Activated CD4-positive, alpha-beta T cell treated with anti-CD3 and anti-CD28 coated beads, Interleukin-2, amount 10 ng/mL, durations not matched to agents 24 days and 14 days (primary cell): Measurements from ENCODE around the gene SEC24D. TPM values are rescaled to one million over a fixed set of nuclear protein-coding genes. Genes with fewer than 3 reads are reported as not detected.

Experiments used
- DNase-seq: peaks from one replicate; pipeline ENCODE4 v3.0.0; 2022
- H3K27ac Mint-ChIP-seq: one replicate; pipeline ENCODE4 v1.8.0; 2022; ENCODE audit warnings: mild to moderate bottlenecking, mixed read lengths
- H3K27me3 Mint-ChIP-seq: one replicate; pipeline ENCODE4 v1.8.0; 2022; ENCODE audit warnings: mixed read lengths
- H3K36me3 Mint-ChIP-seq: one replicate; pipeline ENCODE4 v1.8.0; 2022; ENCODE audit warnings: low read depth, mild to moderate bottlenecking, mixed read lengths
- H3K4me1 Mint-ChIP-seq: one replicate; pipeline ENCODE4 v1.8.0; 2021; ENCODE audit warnings: mixed read lengths
- H3K4me3 Mint-ChIP-seq: one replicate; pipeline ENCODE4 v1.8.0; 2022; ENCODE audit warnings: mild to moderate bottlenecking, moderate library complexity, mixed read lengths
- H3K9me3 Mint-ChIP-seq: one replicate; pipeline ENCODE4 v1.8.0; 2021; ENCODE audit warnings: mixed read lengths
- intact Hi-C: fragments of 100-400 bp; cut with micrococcal nuclease; formaldehyde crosslinking; loops from one replicate; pipeline ENCODE4 v1.15.1; 2023
- total RNA-seq: library from RNA; stranded (reverse); gene quantifications from 2 replicates; pipeline ENCODE4 v1.2.3, GENCODE V29; 2022

SEC24D gene
- total RNA-seq, 1 donor from 2014 or later, result 43.9 TPM

DNA sequence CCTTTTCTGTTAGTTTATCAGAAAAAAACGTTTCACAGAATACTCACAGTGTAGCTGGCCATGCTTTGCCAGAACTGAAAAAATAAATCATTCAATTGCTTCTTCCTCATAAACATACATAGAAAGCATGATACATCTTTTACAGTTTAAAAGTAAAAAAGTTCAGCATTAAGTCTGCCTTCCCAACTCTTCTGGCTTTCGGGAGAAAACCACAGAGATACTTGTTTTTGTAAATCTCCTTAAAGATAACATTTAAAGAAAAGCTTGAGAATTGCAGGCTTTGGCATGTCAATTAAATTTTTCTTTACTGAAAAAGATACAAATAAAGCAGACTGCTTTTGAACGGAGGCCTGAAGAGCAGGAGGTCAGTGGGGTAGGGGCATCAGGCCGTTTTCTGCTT, 66.8 kb downstream of the SEC24D start:
- peaks cover 22% of the 10 kb centered on the region for H3K36me3 Mint-ChIP-seq
- intact Hi-C loops, result no loop called here

DNA sequence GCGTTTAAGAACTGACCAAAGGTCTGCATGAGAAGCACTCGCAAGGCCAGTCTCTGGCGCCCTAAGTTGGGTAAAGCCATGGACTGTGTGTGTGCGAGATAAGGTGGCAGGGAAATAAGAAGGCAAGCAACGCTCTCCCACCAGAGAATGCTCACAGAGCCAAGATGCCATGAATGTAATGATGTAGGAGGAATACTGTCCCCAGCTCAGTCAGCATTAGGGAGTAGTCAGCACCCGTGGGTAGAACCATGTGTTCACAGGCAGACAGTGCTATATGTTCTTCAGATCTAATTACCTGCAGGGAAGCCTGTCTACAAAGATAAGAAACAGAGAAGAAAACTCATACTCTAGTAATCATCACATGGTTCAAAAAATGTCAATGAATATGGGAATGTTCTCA, 68.8 kb downstream of the SEC24D start:
- Mint-ChIP-seq H3K4me3 (no peak overlapping the region), H3K4me1 (no peaks in the 10 kb centered on the region), H3K27ac (no peak overlapping the region), H3K9me3 (no peaks in the 10 kb centered on the region), H3K27me3 (no peaks in the 10 kb centered on the region), H3K36me3 (peaks cover 29% of the 10 kb centered on the region)
- no peak for DNase-seq
- intact Hi-C loops, result no loop called here

More for the DNA sequence above, 66.8 kb downstream of the SEC24D start:
- no peaks in the 10 kb centered on the region for H3K9me3 Mint-ChIP-seq
- no peak overlapping the region for H3K4me3 Mint-ChIP-seq
- H3K4me1 Mint-ChIP-seq, result no peaks in the 10 kb centered on the region
- no peaks in the 10 kb centered on the region for H3K27me3 Mint-ChIP-seq
- H3K27ac Mint-ChIP-seq, result no peak overlapping the region
- DNase-seq, result no peak

DNA sequence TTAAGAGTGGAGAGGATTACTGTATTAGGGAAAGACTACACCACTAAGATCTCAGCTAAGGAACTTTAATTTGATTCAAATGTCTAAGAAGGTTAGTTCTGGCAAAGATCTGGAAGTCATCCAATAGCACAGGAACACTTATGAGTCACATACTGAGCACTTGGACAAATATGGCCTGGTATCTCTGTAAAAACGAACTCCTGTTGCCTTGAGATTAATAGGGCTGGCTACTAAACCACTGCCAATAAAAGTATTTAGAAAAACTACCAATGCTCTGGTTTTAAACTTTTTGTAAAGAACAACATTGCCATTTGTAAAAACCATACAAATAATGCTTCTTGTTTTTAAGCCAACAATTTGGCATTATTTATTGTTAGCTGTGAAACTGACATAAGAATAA, 70.5 kb downstream of the SEC24D start:
- Mint-ChIP-seq H3K4me3 (no peak overlapping the region), H3K36me3 (peaks cover 33% of the 10 kb centered on the region), H3K4me1 (no peaks in the 10 kb centered on the region), H3K27ac (no peak overlapping the region), H3K27me3 (no peaks in the 10 kb centered on the region), H3K9me3 (no peaks in the 10 kb centered on the region)
- DNase-seq, result no peak
- intact Hi-C loops, result no loop called here

DNA sequence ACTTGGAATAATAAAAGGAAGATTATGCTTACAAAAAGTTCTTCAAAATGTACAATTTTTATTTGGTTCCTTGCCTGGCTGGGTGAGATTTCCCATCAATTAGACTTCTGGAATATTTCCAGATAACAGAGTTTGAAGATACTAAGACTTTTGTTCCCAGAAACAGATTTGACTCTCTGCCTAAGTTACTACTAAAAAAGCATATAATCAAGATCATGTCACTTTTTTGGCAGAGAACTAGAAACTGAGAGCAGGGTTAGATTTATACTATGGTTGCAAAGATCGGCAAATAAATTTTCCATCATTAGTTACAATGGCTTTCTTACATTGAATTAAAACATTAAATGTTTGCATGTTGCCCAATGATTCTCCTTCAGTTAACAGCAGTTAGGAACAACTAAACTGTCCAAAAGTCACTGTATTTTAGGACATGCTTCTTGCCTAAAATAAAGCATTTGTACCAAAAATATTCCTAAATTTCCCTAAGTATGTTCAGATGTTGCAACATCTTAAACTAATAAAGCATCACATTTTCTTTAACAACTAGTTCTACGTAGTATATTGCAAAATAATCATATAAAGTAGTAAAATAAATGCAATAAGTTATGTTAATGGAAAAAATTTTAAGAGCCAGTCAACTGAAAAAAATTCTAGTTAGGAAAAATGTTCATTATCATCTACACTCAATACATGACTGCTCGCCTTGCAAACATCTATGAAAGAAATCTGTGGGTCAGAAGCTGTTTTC, 73.0 kb downstream of the SEC24D start:
- intact Hi-C loops, result no loop called here
- Mint-ChIP-seq H3K36me3 (peaks cover 31% of the 10 kb centered on the region), H3K27ac (no peak overlapping the region), H3K27me3 (no peaks in the 10 kb centered on the region), H3K4me1 (peaks cover 3% of the 10 kb centered on the region), H3K4me3 (no peak overlapping the region), H3K9me3 (no peaks in the 10 kb centered on the region)
- DNase-seq, result no peak

DNA sequence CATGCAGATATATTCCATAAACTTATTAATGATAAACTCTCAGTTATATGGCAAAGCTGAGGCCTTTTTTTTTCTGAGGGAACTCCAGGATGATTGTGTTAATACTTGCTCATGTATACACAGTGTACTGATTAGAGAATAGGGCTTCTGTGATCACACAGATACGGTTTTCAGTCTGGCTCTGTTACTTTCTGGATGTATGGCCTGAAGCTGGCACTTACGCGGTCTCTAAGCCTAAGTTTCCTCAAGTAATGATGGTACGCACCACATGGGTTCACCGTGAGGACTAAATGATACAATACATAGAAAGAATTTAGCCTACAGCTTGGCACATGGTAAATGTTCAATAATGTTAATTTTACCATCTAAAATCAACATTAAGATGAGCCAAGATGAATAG, 73.8 kb downstream of the SEC24D start:
- Mint-ChIP-seq H3K27me3 (no peaks in the 10 kb centered on the region), H3K4me1 (peaks cover 3% of the 10 kb centered on the region), H3K4me3 (no peak overlapping the region), H3K36me3 (peaks cover 32% of the 10 kb centered on the region), H3K27ac (no peak overlapping the region), H3K9me3 (no peaks in the 10 kb centered on the region)
- intact Hi-C loops, result no loop called here
- DNase-seq, result no peak

DNA sequence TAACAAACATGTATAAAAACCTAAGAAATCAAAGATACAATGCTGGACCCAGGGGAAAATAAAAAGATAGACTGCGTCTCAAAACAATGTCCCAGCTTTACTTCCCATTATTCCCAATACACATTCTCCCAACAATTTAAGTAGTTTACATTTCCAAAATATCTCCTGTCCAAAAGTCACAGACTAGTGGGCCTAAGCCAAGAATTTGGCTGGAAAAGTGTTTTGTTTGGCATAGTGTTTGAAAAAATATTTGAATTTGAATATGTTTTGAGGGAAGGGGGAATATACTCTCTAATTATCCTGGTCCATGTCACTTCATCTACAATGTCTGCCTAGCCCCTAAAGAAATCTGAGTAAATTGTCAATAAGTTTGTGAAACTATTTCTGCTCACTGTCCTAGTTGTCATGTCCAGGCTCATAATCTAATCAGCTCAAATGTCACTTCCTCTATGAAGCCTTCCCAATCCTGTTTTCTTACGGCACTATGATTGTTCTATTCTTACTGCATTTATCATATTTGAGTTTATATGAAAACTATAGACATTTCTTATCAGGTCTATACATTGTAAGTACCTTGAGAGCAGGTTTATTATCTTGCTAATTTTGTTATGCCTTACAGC, 74.4 kb downstream of the SEC24D start:
- no peaks in the 10 kb centered on the region for H3K9me3 Mint-ChIP-seq
- intact Hi-C loops, result no loop called here
- no peak overlapping the region for H3K4me3 Mint-ChIP-seq
- H3K27me3 Mint-ChIP-seq, result no peaks in the 10 kb centered on the region
- H3K27ac Mint-ChIP-seq, result no peak overlapping the region
- DNase-seq, result no peak
- H3K4me1 Mint-ChIP-seq, result peaks cover 3% of the 10 kb centered on the region
- H3K36me3 Mint-ChIP-seq, result peaks cover 27% of the 10 kb centered on the region

DNA sequence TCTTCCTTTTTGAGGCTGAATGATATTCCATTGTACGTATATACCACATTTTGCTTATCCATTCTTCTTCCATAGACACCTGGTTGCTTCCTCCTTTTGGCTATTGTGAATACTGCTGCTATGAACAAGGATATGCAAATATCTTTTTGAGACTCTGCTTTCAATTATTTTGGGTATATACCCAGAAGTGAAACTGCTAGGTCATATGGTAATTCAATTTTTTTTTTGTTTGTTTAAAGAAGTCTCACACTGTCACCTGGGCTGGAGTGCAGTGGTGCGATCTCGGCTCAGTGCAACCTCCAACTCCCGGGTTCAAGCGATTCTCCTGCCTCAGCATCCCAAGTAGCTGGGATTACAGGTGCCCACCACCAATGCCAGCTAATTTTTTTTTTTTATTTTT, 75.4 kb downstream of the SEC24D start:
- H3K36me3 Mint-ChIP-seq, result peaks cover 28% of the 10 kb centered on the region
- intact Hi-C loops, result no loop called here

DNA sequence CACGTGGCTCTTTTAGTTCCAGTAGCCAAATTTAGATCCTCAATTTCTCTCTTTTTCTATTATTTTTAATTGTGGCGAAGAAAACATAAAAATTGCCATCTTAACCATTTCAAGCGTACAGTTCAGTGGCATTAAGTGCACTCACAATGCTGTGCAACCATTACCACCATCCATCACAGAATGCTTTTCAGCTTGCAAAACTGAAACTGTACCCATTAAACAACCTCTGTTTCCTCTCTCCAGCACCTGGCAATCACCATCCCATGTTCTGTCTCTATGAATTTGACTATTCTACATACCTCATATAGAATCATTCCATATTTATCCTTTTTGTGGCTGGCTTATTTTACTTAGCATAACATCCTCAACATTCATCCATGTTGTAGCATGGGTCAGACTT, 75.8 kb downstream of the SEC24D start:
- no peak for DNase-seq
- H3K36me3 Mint-ChIP-seq, result peaks cover 28% of the 10 kb centered on the region
- no peak overlapping the region for H3K27ac Mint-ChIP-seq
- intact Hi-C loops, result no loop called here
- no peak overlapping the region for H3K4me3 Mint-ChIP-seq
- no peaks in the 10 kb centered on the region for H3K27me3 Mint-ChIP-seq
- peaks cover 3% of the 10 kb centered on the region for H3K4me1 Mint-ChIP-seq
- no peaks in the 10 kb centered on the region for H3K9me3 Mint-ChIP-seq

More for the DNA sequence above, 75.4 kb downstream of the SEC24D start:
- Mint-ChIP-seq H3K4me3 (no peak overlapping the region), H3K27ac (no peak overlapping the region), H3K9me3 (no peaks in the 10 kb centered on the region), H3K27me3 (no peaks in the 10 kb centered on the region), H3K4me1 (peaks cover 3% of the 10 kb centered on the region)
- no peak for DNase-seq

DNA sequence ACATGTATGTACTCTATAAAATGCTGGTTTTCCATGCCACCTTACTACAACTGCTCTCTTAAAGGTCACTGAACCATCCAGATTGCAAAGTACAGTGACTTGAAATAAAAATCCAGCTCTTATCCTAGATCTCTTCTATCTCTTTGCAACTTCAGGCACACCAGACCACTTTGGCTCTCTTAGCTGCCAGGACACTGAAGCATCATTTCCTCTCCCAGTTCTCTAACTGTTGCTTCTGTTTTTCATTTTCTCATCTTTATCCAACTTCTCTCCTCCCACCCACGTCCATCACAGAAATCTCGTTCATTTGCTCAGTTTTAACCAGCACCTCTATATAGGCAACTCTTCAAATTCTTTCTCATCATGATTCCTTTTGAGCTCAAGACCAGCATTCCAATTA, 76.4 kb downstream of the SEC24D start:
- Mint-ChIP-seq H3K9me3 (no peaks in the 10 kb centered on the region), H3K27ac (no peak overlapping the region), H3K36me3 (peaks cover 27% of the 10 kb centered on the region), H3K4me3 (no peak overlapping the region), H3K4me1 (peaks cover 3% of the 10 kb centered on the region), H3K27me3 (no peaks in the 10 kb centered on the region)
- intact Hi-C loops, result no loop called here
- no peak for DNase-seq

DNA sequence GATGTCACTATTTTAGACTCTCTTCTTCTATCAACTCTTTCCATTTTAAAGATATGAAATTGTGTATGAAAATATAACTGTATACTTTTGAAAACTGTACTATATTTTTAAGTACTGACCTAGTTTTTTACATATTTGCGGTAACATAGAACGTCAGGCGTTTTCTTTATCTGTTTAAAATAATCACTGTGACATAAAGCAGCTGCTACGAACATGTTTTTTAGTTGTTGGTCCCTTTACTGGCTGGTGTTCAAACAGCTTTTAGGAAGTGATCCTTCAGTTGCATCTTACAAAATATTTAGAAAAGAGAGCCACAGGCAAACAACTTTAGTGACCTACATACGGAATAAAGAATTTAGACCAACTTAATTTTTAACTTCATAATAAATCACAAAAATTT, 77.6 kb downstream of the SEC24D start:
- Mint-ChIP-seq H3K36me3 (peaks cover 20% of the 10 kb centered on the region), H3K27me3 (no peaks in the 10 kb centered on the region), H3K27ac (no peak overlapping the region), H3K4me3 (no peak overlapping the region), H3K4me1 (peaks cover 3% of the 10 kb centered on the region), H3K9me3 (no peaks in the 10 kb centered on the region)
- no peak for DNase-seq
- intact Hi-C loops, result no loop called here

DNA sequence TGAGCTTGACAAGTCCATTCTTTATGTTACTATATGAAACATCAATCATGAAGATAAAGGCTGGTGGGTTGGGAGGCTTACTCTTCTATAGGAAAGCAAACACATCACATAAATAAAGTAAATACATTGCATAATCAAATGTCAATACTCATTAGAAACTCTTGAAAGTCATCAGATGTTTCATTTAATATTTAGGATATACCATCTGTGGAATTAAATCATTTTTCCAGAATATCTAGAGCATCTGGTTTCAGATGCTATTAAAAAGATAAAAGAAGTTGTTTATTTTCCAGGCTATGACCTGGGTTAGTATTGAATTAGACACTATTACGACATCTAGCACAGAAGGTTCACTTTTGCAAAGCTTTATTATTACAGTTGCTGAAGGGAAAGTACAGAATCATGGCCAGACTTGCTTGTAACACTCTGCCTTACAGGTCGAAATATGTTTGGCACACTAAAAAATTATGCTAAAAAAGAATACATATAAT, 78.1 kb downstream of the SEC24D start:
- Mint-ChIP-seq H3K27me3 (no peaks in the 10 kb centered on the region), H3K9me3 (no peaks in the 10 kb centered on the region), H3K27ac (no peak overlapping the region), H3K4me3 (no peak overlapping the region), H3K36me3 (peaks cover 20% of the 10 kb centered on the region), H3K4me1 (peaks cover 3% of the 10 kb centered on the region)
- intact Hi-C loops, result no loop called here
- no peak for DNase-seq

DNA sequence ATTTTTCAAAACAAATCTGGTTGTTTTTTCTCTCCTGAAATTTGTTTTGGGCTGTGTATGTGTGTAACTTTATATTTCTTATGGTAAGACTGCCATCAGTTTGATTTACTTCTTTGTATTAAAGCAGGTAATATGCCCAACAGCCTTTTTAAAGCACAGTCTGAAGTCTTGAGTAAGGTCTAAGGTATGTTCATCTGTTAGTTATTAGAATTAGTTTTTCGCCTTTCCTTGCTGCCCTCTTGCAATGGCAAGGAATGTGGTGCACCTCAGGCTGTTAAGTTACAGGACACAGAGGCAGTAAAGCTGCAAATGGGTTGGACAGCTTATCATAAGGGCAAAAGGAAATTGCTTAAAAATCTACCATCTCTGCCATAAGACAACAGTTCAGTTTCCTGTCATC, 79.0 kb downstream of the SEC24D start:
- Mint-ChIP-seq H3K4me1 (peaks cover 3% of the 10 kb centered on the region), H3K9me3 (no peaks in the 10 kb centered on the region), H3K27me3 (no peaks in the 10 kb centered on the region), H3K4me3 (no peak overlapping the region), H3K36me3 (peaks cover 20% of the 10 kb centered on the region), H3K27ac (no peak overlapping the region)
- no peak for DNase-seq
- intact Hi-C loops, result no loop called here

DNA sequence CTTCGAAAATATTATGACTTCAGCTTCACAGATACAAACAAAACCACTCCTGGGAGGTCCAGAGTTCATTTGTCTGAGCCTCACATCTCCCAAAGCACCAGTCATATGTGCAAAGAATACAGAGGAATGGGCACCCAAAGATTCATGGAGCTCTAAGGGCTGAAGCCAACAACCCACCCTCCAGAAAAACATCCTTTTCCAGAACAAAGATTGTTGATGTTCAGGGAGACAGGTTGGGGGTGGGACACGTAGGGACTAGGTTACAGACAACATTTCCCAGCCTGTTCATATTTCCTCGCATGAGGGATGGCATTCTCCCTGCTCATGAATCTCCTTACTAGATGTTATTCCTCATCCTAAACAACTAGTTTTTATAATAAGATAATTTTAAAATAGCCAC, 79.5 kb downstream of the SEC24D start:
- Mint-ChIP-seq H3K36me3 (peaks cover 23% of the 10 kb centered on the region), H3K4me1 (peaks cover 3% of the 10 kb centered on the region), H3K27ac (no peak overlapping the region), H3K4me3 (no peak overlapping the region), H3K27me3 (no peaks in the 10 kb centered on the region), H3K9me3 (no peaks in the 10 kb centered on the region)
- no peak for DNase-seq
- intact Hi-C loops, result no loop called here

DNA sequence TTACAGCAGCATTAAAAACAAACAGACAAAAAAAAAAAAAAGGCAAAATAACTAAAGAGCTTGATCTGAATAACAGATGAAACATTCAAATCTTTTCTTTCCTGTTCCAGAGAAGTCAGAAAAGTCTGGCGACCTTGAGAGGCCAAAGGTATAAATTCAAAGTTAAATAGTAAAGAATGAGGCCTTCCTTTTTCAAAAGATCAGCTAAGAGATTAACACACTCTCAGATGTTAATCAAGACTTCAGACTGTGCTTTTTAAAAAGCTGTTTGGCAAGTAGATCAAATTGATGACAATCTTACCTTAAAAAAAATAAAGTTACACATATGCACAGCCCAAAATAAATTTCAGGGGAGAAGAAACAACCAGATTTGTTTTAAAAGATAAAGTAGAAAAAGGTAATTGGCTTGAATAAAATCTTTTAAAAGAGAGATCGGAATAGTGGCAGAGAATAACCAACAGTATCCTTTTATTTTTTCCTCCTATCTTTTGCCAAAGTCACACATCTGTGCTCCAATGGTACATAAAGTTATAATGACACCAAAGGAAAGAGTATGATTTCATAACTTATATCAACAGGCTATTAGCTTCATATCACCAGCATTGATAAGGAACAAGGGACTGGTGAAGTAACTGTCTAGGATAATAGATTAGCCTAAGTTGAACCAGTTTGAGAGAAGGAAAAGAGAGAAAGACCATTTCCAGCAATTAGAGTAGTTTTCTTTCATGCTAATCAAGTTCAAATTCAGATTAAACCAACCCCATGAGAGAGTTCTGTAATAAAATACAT, 80.3 kb downstream of the SEC24D start:
- Mint-ChIP-seq H3K4me3 (no peak overlapping the region), H3K4me1 (peaks cover 3% of the 10 kb centered on the region), H3K27me3 (no peaks in the 10 kb centered on the region), H3K9me3 (no peaks in the 10 kb centered on the region), H3K27ac (no peak overlapping the region), H3K36me3 (peaks cover 25% of the 10 kb centered on the region)
- intact Hi-C loops, result no loop called here
- DNase-seq, result no peak
